RKO (cell line): ENCODE results near the gene OGDH.
"Not testable (repeated sequence)": the region's sequence is repeated elsewhere in the genome, so short reads cannot be mapped to it uniquely, and the experiment has no call there.

Experiments
- DNase-seq: peaks from one replicate; pipeline ENCODE4 v3.0.0-alpha.2; 2016; ENCODE audit warnings: low spot score

Gene OGDH

DNA sequence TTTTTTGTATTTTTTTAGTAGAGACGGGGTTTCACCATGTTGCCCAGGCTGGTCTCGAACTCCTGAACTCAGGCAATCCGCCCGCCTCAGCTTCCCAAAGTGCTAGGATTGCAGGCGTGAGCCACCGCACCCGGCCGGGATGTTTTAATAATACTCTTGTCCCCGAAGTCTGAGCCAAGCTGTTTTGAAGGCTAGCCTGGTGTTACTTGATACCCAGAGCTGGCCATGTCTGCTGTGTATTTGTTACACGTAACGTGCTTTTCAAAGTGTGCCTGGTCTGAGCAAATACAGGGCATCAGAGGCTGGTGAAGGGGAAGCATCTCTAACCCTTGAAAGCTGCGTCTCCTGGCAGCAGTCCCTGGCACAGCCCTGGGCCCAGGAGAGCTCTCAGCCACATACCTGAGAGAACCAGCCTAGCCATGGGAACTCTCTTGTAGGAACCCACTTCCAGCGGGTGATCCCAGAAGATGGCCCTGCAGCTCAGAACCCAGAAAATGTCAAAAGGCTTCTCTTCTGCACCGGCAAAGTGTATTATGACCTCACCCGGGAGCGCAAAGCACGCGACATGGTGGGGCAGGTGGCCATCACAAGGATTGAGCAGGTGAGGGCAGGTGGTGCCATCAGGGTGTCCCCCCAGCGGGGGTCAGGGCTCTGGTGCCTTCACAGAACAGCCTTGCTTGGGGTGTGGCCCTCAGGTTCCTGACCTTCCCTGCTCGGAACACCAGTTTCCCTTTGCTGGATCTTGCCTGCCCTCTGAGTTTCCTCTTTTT is 100.5 kb downstream of the OGDH start:
- DNase-seq: no peak

DNA sequence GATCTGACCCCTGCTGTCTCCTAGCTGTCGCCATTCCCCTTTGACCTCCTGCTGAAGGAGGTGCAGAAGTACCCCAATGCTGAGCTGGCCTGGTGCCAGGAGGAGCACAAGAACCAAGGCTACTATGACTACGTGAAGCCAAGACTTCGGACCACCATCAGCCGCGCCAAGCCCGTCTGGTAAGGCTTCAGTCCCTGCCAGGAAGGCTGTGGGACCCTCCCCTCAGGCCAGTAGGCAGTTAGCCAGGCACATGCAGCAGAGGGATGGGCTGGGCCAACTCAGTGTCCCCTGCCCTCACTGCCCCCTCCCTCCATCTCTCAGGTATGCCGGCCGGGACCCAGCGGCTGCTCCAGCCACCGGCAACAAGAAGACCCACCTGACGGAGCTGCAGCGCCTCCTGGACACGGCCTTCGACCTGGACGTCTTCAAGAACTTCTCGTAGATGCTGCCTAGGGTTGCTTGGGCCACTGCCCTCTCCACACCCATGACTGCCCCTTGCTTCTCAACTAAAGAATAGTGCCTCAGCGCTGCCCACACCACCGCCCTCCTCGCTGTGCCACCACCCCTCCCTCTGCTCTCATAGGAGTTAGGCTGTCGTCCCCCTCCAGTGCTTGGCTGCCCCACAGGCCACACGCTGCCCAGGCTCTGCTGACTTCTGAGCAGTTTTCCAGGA is 101.3 kb downstream of the OGDH start:
- DNase-seq: no peak

DNA sequence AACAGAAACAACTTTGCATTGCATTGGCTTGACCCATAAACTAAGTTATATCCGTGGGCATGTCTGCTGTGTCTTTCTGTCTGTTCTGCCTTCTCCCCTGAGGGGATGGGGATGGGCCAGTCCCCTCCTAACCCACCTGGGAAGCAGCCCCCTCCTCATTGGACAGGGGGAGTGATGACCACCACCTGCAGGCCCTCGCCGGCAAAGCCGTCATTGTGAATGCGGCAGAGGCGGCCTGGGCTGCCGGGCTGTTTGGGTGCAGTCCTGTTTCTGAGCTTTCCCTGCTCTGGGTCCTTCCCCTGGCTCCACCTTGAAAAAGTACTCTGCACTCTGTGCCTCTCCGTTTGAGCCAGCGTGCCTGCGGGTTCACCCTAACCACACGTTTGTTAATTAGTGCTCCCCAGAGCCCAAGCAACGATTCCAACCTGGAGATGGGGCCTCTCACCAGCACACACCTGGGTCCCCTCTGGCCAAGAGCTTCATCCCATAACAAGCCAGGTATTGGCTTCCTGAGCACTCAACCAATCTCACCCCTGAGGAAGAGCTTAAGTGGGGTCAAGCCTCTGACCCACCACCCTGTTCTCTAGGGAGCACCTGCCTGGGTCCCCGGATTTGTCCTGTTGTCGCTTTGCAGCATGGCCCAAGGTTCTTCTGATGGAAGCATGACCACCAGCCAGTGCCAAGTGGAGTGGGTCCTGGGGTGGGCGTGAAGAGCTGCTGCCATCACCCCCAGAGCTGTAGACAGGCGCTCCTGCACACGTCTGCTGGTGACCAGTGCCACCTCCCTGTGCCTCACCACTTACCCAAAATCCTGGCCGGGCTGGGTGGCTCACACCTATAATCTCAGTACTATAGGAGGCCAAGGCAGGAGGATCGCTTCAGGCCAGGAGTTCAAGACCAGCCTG is 102.8 kb downstream of the OGDH start:
- DNase-seq: no peak

DNA sequence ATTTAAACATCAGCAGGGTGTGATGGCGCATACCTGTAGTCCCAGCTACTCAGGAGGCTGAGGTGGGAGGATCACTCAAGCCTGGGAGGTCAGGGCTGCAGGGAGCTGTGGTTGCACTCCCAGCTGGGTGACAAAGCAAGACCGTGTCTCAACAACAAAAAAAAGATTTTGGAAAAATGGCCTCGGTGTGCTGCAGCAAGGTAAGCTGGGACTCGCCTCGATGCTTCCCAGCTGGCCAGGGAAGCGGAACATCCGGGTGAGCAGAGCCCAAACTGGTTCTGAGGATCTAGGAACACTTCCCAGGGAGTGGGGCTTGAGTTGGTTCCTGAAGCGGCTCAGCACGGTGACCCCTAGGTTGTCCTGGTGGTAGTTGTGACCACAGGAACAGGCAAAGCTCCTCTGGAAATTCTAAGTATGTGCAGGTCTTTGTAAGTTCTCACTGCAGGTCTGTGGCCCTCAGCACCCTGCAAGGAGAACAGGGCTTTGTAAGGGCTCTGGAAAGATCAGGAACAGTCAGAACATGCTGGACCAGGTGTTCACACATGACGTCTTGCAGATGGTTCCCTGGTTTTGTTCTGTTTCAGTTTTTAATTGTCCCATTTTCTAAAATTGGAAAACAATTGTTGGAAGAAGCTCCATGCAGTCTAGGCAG is 103.6 kb downstream of the OGDH start:
- no peak for DNase-seq

DNA sequence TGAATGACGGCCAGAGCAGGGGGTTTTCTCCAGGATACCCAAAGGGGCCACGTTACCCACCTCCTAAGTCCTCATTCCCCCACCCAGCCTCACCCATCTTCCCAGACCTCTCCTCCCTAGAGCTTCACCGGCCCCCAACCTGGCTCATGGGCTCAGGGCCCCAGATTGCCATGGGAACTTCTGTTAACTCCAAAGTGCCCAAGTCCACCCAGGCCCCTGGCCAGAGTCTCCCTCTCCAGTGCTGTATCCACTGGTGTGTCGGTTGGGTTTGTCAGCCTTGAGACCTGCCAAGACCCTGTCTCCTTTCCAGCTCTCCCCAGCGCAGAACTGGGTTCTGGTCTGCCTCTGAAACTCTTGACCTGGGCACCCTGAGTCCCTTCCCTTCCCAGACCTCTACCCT is 105.1 kb downstream of the OGDH start:
- no peak for DNase-seq

DNA sequence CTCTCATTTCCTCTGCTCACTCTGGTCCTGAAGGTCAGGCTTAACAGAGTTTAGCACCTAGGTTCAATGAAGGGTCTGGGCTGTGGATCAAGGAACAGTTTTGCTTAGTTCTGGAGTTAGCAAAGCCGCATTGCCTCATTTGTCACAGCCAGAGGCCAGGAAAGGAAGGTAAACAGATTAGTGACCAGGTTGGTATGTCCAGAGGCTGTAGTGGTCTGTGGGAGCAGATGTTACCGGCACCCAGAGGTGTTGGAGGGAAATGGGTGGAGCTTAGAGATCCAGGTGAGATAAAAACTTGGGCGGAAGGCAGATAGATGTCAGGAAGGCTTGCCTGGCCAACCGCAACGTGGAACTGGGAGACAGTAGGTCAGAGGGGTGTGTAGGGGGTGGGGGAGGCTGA is 105.6 kb downstream of the OGDH start:
- DNase-seq: no peak

DNA sequence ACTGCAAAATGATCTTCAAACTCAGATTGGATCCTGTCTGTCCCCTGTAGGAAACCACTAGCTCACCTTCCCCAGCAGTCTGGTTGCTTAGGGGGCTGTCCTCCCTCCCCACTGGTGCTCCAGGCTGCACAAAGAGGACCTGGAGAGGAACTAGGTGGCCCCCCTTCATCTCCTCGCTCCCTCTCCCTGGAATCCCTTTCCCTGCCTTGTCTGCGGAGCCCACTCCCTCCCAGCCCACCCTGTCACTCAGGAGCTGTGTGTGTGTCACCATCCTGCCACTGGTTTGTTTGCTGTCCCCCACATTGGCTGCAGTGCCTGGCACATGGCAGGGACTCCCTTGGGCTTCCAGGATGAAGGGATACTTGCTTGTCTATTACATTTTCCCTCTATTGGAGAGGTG is 106.7 kb downstream of the OGDH start:
- no peak for DNase-seq

DNA sequence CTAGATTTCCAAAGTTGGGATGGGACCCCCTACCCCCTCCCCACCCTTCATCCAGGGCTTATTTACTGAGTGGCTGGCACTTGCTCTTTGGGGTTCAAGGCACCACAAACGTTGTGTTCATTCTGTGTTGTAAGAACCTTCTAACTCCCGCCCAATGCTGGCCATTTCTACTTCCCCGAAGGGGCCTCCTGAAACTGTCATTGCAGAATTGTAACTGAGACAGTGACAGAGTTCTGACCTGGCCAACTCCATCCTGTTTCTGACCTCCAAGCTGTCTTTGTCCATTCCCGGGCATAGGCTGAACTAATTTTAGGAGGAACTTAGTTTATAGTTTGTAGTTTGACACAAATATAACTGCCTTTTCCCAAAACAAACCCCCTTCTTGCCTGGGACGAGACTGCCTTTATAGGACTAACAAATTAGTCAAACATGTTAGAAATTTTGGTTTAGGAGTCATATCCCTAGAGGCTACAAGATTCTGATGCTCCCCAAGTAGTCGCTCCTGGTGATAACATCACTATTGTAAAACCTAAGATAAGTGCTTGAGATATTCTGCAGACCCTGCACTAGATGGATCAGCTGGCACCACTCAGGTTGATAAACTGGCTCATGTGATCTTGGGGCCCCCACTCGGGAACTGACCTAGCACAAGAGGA is 107.4 kb downstream of the OGDH start:
- DNase-seq: no peak

DNA sequence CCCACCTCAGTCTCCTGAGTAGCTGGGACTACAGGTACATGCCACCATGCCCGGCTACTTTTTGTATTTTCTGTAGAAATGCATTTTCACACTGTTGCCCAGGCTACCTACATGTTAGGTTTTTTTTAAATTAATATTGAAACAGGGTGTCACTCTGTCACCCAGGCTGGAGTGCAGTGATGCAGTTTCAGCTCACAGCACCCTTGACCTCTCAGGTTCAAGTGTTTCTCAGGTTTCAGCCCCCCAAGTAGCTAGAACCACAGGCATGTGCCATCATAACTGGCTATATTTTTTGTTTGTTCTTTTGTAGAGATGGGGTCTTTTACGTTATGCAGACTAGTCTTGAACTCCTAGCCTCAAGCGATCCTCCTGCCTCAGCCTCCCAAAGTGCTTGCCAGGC is 109.8 kb downstream of the OGDH start:
- no peak for DNase-seq

DNA sequence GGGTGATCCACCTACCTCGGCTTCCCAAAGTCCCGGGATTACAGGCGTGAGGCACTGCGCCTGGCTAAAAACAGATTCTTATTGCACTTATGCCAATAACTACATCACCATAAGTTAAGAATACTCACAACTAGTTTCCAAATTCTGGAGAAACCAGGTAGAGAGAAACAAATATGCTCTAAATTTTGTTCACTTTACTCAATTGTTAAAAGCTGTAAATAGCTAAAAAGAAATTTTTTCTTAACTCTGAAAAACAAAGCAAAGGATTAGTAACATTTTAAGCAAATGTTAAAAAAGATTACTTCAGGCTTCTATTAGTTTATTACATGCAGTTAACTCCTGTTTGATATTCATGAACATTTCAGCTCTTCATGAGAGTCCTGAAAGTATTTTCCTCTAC is 113.9 kb downstream of the OGDH start:
- DNase-seq: no peak

DNA sequence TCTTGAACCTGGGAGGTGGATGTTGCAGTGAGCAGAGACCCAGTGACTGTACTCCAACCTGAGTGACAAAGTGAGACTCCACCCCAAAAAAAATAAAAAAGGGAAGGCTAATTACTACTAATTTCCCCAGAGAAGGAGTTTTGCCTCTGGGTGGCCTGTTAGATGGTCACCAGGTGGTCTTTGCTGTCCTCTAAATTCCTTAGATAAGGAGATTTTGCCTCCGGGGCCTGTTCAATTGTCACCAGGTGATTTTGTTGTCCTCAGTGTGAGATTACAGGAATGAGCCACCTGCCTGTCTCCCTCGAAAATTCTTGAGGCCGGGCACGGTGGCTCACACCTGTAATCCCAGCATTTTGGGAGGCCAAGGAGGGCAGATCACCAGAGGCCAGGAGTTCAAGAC is 117.8 kb downstream of the OGDH start:
- no peak for DNase-seq

DNA sequence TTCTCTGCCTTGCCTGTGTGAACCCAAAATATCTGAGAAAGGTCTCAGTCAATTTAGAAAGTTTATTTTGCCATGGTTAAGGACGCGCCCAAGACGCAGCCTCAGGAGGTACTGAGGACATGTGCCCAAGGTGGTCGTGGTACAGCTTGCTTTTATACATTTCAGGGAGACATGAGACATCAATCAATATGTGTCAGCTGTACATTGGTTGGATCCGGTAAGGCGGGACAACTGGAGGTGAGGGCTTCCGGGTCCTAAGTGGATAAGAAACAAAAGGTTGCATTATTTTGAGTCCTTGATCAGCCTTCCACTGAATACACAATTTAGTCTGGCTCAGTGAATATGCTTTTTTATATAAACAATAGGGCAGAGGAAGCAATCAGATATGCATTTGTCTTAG is 119.8 kb downstream of the OGDH start:
- DNase-seq: not testable (repeated sequence)

DNA sequence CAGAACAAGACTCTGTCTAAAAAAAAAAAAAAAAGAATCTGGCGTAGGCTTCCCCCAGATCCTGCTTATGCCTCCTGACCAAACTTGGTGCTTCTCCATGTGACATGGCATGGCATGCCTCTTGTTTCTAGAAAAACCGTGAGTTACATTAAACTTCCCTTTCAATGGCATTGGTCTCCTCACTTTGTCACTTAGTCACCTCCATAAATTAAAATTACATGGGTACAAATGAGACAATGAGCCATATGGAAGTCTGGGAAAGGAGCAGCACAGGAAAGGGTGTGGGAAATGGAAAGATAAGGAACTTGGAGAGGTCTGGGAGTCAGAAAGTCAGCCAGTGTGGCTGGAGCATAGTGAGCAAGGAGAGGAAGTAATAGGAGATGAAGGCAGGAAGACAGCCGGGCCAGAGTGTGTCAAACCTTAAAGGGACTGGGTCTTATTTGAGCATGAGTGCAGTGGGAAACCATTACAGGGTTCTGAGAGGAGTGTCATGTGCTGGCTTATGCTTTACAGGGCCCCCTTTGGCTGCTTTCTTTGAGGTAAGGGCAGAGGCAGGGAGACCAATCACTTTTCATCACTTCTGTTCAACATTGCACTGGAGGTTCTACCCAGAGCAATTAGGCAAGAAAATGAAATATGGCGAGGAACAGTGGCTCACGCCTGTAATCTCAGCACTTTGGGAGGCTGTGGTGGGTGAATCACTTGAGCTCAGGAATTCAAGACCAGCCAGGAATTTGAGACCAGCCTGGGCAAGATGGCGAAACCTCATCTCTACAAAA is 120.9 kb downstream of the OGDH start:
- peak; percentile 46 for DNase-seq

DNA sequence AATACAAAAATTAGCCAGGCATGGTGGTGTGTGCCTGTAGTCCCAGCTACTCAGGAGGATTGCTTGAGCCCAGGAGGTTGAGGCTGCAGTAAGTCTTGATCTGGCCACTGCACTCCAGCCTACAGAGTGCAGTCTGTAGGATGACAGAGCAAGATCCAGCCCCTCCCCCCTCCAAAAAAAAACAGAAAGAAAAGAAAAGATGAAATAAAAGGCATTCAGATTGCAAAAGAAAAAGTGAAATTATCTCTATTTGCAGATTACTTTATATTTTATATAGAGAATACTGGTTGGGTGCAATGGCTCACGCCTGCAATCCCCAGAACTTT is 121.5 kb downstream of the OGDH start:
- no peak for DNase-seq

DNA sequence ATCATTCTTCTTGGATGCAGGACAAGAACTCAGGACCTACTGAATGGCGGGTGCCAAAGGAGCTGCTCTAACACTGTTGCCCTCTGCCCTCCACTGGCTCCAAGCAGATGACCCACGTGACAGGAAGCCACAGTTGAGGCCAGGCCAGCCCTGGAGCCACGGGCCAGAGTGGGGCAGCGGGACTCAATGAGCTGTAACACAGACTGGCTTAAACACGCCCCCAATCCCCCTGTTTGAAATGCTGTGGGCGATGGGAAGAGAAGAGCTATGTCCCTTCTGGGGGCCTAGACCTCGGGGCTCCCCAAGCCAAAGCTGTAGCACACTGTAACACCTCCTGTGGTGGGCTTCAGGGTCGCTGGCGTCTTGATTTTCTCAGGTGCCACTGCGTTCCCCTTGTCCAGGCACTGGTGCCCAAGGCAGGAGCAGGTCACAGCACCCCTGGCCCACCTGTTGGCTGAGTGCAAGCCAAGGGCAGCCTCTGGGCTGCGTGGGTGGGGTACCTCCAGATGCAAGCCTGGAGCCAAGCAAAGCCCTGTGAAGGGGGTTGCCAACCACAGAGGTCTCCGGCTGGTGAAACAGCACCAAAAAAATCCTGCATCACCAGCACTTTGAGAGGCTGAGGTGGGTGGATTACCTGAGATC is 123.6 kb downstream of the OGDH start:
- DNase-seq: no peak

DNA sequence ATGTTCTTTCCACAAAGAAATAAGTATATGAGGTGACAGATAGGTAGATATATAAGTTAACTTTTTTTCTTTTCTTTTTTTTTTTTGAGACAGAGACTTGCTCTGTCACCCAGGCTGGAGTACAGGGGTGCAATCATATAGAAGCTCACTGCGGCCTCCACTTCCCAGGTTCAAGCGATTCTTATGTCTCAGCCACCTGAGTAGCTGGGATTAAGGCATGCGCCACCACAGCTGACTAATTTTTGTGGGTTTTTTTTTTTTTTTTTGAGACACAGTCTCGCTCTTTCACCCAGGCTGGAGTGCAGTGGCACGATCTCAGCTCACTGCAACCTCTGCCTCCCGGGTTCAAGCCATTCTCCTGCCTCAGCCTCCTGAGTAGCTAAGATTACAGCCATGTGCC is 126.5 kb downstream of the OGDH start:
- DNase-seq: not testable (repeated sequence)

DNA sequence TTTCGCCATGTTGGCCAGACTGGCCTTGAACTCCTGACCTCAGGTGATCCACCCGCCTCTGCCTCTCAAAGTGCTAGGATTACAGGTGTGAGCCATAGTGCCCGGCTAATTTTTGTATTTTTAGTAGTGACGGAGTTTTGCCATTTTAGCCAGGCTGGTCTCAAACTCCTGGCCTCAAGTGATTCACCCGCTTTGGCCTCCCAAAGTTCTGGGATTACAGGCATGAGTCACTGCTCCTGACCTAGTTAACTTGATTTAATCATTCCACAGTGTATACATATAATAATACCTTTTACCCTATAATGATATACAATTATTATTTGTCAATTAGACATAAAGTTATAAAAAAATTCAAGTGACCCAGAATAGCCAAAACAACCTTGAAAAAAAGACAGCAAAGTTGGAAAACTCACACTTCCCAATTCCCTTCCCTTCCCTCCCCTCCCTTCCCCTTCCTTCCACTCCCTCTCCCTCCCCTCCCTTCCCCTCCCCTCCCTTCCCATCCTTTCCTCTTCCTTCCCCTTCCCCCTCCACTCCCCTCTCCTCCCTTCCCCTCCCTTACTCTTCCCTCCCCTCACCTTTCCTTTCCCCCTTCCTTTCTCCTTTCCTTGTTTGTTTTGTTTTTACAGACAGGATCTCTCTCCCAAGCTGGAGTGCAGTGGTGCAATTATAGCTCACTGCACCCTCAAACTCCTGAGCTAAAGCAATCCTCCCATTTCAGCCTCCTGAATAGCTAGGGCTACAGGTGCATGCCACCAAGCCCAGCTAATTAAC is 127.5 kb downstream of the OGDH start:
- peak; percentile 86 for DNase-seq

DNA sequence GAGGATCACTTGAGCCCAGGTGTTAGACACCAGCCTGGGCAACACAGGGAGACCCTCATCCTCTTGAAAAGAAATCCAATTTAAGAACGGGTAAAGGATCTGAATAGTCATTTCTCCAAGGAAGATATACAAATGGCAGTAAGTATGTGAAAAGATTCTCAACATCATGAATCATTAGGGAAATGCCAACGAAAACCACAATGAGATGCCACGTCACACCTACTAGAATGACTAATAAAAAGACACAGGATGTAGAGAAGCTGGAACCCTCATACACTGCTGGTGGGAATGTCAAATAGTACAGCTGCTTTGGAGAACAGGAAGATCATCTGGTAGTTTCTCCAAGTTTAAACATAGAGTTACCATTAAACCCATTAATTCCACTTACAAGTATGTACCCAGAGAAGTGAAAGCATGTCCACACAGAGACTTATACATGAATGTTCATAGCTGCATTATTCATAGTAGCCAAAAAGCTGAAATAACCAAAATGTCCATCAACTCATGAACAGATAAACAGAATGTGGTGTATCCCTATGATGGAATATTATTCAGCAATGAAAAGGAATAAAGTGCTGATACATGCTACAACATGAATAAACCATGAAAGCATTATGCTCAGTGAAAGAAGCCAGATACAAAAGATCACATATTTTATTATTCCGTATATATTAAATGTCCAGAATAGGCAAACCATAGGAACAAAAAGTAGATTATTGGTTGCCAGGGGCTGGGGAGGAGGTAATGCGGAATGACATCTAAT is 129.2 kb downstream of the OGDH start:
- DNase-seq: peak; percentile 99

DNA sequence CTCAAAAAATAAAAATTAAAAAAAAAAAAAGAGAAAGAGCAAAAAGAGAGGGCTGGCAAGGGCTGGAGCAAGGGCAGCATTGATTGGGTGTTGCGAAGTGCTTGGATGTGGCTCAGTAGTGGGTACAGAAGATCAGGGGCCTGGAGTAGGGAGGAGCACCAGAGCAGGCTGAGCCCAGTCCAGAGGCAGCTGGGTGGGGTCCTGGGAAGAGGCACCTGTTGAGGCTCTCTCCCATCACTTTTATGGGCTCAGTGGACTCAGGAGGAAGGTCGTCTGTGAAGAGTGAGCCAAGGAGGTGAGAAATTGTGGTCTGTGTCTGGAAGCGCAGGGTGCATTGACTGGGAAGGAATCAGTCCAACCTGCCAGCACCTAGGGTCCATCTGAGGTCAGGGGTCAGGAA is 130.5 kb downstream of the OGDH start:
- no peak for DNase-seq
